Stimulated activated CD4-positive, alpha-beta T cell treated with anti-CD3 and anti-CD28 coated beads, TNF-alpha, amount 100 ng/mL, for 24 hours (primary cell): Measurements from ENCODE around the gene MAP2K1.
"Not testable (repeated sequence)": the region's sequence is repeated elsewhere in the genome, so short reads cannot be mapped to it uniquely, and the experiment has no call there.

Experiments
- DNase-seq, 3 experiments: peaks; one replicate each; pipeline ENCODE4 v3.0.0-alpha.2; 2020; ENCODE audit warnings: low read depth in 3 of 3

The MAP2K1 gene

GRCh38 chr15:66393037-66393436, 6.3 kb downstream of the MAP2K1 start:
- DNase-seq, result not testable (repeated sequence)

GRCh38 chr15:66394472-66394871, 7.8 kb downstream of the MAP2K1 start:
- DNase-seq, result no peak

- DNase-seq, result no peak
These were observed 8.2 kb downstream of the MAP2K1 start for GRCh38 chr15:66394915-66395314.

- DNase-seq, result no peak
These were observed 12.6 kb downstream of the MAP2K1 start for GRCh38 chr15:66399276-66399675.

GRCh38 chr15:66400351-66400774, 13.7 kb downstream of the MAP2K1 start:
- no peak for DNase-seq

- DNase-seq, result peak in 1 of 3 experiments; percentile 17
These were observed 14.7 kb downstream of the MAP2K1 start for GRCh38 chr15:66401130-66402021.

GRCh38 chr15:66402761-66403284, 16.1 kb downstream of the MAP2K1 start:
- DNase-seq, result no peak

GRCh38 chr15:66403323-66403722, 16.6 kb downstream of the MAP2K1 start:
- DNase-seq, result no peak

GRCh38 chr15:66404122-66404521, 17.4 kb downstream of the MAP2K1 start:
- DNase-seq, result no peak

GRCh38 chr15:66404532-66404931, 17.8 kb downstream of the MAP2K1 start:
- no peak for DNase-seq

GRCh38 chr15:66405007-66405406, 18.3 kb downstream of the MAP2K1 start:
- DNase-seq, result no peak

GRCh38 chr15:66405615-66406014, 18.9 kb downstream of the MAP2K1 start:
- DNase-seq, result no peak

GRCh38 chr15:66408254-66408653, 21.5 kb downstream of the MAP2K1 start:
- DNase-seq, result no peak

- no peak for DNase-seq
These were observed 22.1 kb downstream of the MAP2K1 start for GRCh38 chr15:66408675-66409282.

GRCh38 chr15:66409565-66410108, 22.9 kb downstream of the MAP2K1 start:
- no peak for DNase-seq

- DNase-seq, result no peak
These were observed 24.5 kb downstream of the MAP2K1 start for GRCh38 chr15:66411190-66411589.

- no peak for DNase-seq
These were observed 25.5 kb downstream of the MAP2K1 start for GRCh38 chr15:66412220-66412619.

- DNase-seq, result no peak
These were observed 26.9 kb downstream of the MAP2K1 start for GRCh38 chr15:66413579-66413978.

- no peak for DNase-seq
These were observed 28.6 kb downstream of the MAP2K1 start for GRCh38 chr15:66415360-66415759.

- DNase-seq, result no peak
These were observed 31.0 kb downstream of the MAP2K1 start for GRCh38 chr15:66417736-66418135.

- no peak for DNase-seq
These were observed 32.8 kb downstream of the MAP2K1 start for GRCh38 chr15:66419471-66419870.

GRCh38 chr15:66422347-66422746, 35.6 kb downstream of the MAP2K1 start:
- no peak for DNase-seq

GRCh38 chr15:66423149-66423548, 36.4 kb downstream of the MAP2K1 start:
- no peak for DNase-seq
